GM21786 (cell line): ENCODE data around the gene P4HTM.

Experiments used
- ATAC-seq: cut with Tn5 transposase; IDR thresholded peaks from one replicate; pipeline ENCODE4 v1.9.1; 2021; ENCODE audit not compliant: unreplicated experiment

Gene P4HTM

DNA sequence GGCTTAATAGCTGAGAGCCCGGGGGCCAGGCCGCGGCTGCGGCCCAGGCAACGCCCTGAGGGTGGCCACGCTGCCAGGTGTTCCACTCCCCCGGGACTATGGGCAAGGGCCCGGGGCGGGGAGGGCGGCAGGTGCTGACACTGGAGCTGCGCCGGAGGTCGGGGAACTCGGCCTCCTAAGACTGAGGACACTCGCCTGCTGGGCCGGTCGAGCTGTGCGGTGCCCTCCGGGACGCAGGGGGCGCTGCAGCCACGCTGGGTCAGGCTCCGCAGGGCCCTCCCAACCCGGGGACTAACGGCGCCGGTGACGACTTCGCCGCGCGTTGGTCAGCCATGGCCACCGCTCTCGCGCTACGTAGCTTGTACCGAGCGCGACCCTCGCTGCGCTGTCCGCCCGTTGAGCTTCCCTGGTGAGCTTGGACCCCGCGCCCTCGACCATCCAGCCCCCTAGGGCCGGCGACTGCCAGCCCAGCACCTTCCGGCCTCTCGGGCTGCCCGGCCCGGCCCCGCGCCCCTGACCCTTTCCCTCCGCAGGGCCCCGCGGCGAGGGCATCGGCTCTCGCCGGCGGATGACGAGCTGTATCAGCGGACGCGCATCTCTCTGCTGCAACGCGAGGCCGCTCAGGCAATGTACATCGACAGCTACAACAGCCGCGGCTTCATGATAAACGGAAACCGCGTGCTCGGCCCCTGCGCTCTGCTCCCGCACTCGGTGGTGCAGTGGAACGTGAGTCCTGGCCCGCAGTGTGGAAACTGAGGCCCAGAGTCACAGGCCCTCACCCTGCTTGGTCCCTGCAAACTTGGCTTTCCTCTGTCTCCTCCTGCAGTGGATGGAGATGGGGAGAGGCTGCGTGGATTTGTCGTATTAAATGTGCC lies 32.0 kb downstream of the P4HTM start, which contains the start of gene NDUFAF3:
Gene NDUFAF3 (plus strand): TSS at position 309 of the 875 bp plus-strand sequence. CDS start 24 bp downstream, at position 333.
- peak; percentile 57 for ATAC-seq

DNA sequence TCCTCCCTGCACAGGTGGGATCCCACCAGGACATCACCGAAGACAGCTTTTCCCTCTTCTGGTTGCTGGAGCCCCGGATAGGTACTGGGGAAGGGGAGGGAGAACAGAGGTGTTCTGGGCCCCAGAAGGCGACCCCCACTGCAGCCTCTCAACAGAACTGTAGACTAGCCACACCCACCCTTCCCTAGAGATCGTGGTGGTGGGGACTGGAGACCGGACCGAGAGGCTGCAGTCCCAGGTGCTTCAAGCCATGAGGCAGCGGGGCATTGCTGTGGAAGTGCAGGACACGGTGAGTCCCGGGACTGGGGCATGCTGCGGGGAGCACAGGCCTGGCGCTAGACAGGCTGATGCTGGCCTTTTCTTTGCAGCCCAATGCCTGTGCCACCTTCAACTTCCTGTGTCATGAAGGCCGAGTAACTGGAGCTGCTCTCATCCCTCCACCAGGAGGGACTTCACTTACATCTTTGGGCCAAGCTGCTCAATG lies 32.7 kb downstream of the P4HTM start:
- ATAC-seq = no peak

DNA sequence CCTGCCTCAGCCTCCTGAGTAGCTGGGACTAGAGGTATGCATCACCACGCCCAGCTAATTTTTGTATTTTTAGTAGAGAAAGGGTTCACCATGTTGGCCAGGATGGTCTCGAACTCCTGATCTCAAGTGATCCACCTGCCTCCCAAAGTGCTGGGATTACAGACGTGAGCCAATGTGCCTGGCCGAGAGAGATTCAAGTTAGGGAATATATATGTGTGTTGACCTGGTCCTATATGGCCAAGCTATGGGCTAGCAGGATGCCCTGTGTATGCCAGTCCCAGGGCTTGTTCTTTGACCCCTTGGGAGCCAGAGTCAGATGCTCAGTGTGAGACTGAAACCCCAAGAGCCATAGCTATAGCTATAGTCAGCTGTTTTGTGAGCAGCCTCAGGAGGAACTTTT lies 33.7 kb downstream of the P4HTM start:
- no peak for ATAC-seq

DNA sequence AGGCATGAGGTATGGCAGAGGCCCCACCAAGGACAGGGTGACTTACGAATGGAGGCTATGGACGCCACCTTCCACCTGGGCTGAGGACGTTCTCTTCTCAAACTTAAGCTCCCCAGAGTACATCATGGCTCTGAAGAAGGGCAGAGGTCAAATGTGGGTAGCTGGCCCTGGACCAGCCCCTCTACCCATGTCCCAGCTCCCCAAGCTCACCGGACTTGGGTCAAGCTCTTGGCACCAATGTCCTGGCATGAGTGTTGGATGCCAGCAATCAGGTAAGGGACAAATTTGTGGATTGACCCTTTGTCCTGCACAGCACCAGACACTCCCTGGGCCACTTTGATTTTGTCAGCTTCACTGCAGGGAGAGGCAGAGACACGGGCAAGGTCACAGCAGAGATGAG lies 34.4 kb downstream of the P4HTM start:
- ATAC-seq = no peak

DNA sequence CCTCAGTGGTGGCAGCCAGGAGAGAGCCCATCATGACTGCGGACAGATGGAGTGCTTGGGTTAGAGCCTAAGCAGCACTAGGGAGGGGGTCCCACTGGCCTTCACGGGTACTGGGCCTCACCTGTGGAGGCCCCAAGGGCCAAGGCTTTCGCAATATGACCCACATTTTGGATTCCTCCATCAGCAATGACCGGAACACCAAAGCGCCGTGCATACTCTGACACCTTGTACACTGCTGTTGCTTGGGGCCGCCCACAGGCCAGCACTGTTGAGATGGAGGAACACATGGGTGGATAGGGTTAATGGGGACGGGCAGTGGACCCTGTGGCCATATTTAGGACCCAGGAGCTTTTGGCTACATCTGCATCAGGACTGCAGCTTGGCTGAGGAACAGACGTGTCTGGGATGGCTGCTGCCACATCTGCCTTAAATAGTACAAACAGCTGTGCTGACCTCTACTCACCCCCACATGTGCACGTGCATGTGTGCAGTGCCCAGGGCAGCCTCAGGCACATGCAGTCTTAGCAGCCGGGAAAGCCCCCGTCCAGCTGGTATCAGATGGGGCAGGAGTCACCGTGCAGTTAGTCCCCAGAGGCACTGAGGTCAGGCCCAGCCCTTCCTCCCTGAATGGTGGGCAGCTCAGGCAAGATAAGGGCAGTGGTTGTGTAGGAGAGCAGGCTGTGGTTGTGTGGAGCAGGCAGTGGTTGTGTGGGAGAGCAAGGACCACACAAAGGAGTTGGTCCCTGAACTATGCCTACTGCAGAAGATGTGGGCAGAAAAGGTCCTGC lies 35.2 kb downstream of the P4HTM start:
- no peak for ATAC-seq

DNA sequence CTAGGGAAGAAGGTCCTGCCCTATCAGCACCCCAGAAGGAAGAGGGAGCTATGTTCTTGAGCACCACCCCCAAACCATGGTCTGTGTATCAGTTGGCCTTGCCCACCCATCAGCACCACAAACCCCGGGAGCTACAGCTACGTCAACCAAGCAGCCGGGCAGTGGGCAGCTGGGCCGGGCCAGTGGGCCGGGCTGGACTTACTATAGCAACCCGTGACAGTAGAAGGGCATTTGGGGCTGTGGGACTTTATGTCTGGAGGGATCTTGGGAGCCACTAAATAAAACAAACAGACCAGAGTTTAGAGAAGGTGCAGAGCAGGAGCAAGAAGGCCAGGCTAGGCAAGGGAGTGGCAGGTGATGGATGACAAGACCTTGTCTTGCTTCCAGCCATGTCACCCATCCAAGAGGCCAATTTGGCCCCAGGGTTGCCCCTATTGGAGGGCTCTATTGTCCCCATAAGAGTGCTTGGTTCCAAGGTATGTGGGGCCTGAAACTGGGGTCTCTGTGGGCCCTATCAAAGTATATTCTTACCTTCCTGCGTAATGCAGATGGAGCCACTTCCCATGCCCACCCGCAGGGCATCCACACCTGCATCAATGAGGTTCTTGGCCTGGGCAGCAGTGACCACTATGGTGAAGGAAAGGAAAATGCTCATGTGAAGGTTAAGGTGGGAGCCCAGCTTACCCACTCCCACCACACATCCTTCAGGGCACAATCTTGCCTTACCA lies 35.9 kb downstream of the P4HTM start:
- ATAC-seq = no peak

DNA sequence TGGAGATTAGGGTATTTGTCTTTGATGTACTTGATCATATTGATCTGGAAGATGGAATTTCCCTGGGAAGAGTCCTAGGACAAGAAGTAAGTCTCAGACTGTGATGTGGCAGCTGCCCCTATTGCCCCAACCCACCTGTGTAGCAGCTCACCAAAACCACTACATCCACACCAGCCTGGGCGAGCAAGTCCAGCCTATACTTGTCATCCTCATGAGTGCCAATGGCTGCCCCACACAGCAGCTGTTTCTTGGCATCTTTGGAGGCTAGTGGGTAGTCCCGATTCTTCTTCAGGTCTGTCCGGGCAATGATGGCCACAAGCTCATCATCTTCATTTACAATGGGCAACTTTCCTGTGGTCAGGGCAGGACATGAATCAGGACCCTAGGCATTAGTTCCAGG lies 36.5 kb downstream of the P4HTM start:
- no peak for ATAC-seq

DNA sequence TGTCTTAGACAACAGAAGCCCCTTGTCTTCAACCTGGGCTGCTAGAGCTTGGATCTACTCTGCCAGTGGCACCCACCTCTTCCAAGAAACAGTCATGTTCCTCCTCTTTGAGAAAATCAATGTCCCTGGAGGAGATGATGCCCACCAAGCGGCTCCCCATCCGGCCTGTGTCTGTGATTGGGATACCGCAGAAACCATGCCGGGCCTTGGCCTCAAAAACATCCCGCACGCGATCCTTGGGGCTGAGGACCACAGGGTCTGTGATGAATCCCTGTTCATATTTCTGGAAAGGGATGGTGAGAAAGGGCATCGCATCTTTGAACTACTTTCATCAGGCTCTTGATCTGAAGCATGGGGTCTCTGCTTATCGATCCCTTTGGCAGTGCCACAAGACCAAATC lies 37.6 kb downstream of the P4HTM start:
- no peak for ATAC-seq

DNA sequence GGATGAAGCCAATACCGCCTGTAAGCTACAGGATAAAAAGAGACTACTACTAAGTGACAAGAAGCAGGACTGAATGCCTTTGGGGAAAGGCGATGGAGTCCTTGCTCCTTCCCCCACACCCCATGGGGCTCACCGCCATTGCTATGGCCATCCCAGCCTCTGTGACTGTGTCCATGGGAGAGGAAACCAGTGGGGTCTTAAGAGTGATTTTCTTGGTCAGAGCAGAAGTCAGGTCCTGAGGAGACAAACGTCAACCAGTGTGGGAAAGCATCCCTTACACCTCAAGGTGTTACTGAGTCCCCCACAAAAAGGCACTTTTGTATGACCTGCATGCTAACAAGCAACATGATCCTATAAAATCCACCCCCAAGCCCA lies 38.2 kb downstream of the P4HTM start:
- no peak for ATAC-seq

DNA sequence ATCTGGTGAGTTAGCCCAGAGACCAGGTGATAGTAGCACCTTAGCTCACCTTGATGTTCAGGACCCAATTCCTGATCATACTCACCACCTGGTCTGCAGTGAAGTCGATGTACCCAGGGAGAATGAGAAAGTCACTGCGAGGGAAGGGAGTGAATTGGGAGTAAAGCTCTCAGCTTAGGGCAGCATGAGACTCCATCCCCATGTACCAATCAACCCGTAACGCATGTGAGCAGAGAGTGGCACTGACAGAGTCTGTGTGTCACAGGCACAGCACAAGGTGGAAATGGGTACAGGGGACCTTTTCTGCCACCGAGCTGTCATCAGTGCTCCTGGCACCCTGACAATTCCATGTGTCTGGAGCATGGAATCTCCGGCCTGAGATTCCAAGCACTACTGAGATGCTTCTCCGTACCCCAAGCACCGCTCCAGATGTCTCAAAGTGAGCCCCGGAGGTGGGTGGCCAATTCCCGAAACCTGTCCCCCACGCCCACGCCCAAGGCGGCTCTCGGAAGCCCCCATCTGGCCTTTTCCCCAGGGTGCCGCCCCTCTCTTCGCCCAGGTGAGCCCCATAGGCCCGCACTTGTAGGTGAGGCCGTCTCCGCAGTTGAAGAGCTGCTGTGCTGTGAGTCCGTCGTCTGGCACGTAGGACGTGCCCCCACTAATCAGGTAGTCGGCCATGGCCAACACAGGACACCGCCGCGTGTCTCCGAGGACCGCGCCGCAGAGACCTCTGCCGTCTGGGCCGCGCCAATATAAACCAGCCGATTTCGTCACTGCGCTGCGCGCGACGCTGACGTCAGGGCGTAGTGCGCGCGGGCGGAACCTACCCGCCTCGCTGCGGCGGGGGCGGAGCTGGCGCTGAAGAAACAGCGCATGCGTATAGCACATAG lies 38.9 kb downstream of the P4HTM start, which contains the start of gene IMPDH2:
Gene IMPDH2 (minus strand): TSS at position 726 of the 890 bp plus-strand sequence. CDS start 48 bp downstream, at position 678.
- peak; percentile 90 for ATAC-seq

DNA sequence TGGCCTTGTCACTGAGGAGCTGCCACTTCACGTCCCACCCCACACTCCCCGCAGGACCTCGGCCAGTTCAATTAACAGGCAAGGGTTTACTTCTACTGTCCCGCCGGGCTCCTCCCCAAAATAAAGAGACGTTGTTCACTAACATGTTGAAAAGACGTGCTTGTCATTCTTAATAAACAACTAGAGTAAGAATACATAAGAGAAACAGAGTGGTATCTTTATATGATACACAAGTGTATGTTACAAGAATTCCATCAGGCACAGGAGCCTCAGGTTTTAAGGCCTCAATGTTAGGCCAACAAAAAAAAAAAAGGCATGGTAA lies 39.5 kb downstream of the P4HTM start:
- no peak for ATAC-seq

DNA sequence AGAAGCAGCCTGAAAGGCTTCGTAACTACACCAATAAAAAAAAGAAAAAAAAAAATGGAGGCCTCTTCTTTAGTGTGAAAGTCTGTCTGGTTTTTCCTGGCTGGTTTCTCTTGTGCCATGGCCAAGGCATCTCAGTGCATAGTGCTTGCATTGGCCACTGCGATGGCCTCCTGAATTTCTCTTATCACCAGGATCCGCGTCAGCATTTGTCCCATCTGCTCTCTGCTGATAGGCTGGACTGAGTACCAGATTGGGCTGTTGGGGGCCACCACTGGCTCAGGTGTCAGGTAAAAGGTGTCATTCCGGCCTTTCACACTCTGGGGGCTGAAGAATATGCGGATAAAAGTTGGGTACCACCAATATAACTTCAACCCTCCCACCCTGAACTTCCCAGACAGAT lies 40.3 kb downstream of the P4HTM start:
- ATAC-seq = no peak

DNA sequence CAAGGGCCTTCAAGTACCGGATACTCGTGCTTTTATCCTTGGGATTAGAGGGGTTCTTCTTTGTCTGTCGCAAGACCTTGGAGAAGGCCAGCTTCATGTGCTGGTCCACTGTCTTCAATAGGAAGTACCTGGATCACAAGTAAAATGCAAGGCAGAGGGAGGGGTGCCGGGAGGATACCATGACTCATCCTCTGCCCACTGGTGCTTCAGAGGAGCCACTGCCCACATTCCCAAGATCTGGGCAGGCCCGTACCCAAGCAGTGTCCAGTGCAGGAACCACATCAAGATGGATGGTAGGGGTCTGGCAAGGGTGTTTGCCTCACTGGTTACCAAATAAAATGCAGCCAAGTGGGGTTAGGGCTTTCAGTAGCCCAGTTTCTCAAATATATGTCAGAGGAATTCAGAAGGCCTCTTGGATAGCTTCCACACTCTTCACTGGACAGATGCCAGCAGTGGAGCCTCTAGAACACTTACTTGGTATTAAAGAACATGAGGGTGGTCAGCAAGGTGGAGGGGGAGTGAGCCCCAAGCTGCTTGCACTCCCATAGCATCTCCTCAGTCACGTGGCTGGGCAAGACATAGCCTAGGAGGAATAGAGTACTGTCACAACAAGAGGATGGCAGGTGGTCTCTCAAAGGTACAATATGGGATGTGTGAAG lies 42.7 kb downstream of the P4HTM start:
- ATAC-seq = no peak

DNA sequence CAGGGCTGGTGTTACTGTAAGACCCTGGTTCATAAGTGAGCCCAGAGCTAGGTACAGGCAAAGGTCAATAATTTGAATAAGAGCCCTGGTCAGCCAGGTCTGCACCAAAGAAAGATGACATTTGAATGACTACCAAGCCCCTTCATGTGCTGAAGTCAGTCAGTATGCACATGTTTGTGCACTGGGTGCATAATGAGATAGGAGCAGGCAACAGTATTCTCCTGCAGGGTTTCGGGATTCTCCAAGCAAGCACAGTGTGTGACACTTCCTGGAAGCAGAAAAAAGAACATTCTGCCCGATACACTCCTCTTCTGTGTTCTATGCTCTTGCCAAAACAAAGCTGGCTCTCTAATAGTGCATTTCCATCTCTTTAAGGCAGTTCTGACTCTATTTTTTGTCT lies 44.6 kb downstream of the P4HTM start:
- ATAC-seq = no peak

DNA sequence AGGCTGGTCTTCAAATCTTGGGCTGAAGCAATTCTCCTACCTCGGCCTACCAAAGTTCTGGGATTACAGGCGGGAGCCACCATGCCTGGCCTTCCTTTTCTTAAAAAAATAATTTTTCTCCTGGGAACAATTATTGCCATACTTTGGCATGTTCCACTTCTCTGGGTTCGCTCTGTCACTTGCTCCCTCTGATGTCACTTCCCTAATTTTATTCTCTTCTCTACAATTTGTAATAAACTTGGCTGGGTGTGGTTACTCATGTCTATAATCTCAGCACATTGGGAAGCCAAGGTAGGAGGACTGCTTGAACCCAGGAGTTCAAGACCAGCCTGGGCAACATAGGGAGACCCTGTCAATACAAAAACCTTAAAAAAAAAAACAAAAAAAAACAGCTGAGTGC lies 45.2 kb downstream of the P4HTM start:
- no peak for ATAC-seq

DNA sequence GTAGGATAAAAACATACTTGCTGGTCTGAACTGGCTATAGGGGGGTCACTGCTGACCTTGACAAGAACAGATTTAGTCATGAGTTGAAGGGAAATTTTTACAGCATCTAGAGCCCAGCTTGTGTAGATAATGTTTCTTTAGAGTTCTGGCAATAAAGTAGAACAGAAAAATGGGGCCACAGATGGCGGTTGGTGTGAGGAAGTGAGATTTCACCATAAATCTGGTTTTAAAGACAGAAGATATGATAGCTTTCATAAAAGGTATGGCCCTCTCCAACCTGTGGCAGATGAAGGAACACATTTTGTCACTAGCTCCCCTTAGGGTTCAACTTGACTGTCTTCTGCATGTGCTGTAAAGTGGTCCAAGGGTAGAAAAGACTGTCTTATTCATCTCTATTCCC lies 63.5 kb downstream of the P4HTM start:
- no peak for ATAC-seq

DNA sequence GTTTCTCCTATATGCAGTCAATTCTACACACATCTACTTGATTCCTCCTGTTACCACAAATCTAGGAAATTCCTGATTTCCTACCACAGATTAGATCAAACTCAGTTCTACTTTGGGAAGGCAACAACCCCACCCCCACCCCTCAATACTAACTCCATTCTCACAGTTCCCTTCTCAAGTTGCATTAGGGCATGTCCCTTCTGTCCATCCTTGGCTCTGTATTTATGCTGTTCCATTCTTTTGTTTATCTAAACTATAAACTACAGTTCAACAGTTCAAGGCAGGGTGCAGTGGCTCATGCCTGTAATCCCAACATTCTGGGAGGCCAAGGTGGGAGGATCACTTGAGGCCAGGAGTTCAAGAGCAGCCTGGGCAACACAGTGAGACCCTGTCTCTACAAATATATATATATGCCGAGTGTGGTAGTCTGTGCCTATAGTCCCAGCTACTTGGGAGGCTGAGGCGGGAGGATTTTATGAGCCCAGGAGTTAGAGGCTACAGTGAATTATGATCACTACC lies 64.4 kb downstream of the P4HTM start:
- ATAC-seq = no peak
